Activated B cell treated with CpG ODN at 0.5 μM for 24 hours (primary cell): ENCODE results near the gene TMEFF2. TPM values are rescaled to one million over a fixed set of nuclear protein-coding genes. Genes with fewer than 3 reads are reported as not detected.
"Not testable (repeated sequence)": the region's sequence is repeated elsewhere in the genome, so short reads cannot be mapped to it uniquely, and the experiment has no call there.

ENCODE experiments used
- ATAC-seq: fragments of 200-7000 bp; cut with Tn5 transposase; one replicate; pipeline ENCODE4 v1.10.0; 2021; ENCODE audit warnings: low read depth, mild to moderate bottlenecking, moderate library complexity
- CTCF ChIA-PET: fragments of 350-600 bp; sonication (Branson Sonifier 250); formaldehyde crosslinking; loops from one replicate; lab custom pipeline; 2021; ENCODE audit warnings: antibody characterized with exemption; lab: Charles Lee
- POLR2A ChIA-PET: fragments of 350-600 bp; sonication (Branson Sonifier 250); formaldehyde crosslinking; loops from one replicate; lab custom pipeline; 2021; ENCODE audit warnings: antibody characterized with exemption; lab: Charles Lee
- DNase-seq: peaks from one replicate; pipeline ENCODE4 v3.0.0; 2022
- H3K27ac Mint-ChIP-seq: one replicate; pipeline ENCODE4 v1.8.0; 2020; ENCODE audit warnings: mixed read lengths
- H3K27me3 Mint-ChIP-seq: one replicate; pipeline ENCODE4 v1.8.0; 2021; ENCODE audit warnings: mixed read lengths
- H3K36me3 Mint-ChIP-seq: one replicate; pipeline ENCODE4 v1.8.0; 2021; ENCODE audit warnings: low read depth, mixed read lengths
- H3K4me1 Mint-ChIP-seq: one replicate; pipeline ENCODE4 v1.8.0; 2021; ENCODE audit warnings: mixed read lengths
- H3K4me3 Mint-ChIP-seq: one replicate; pipeline ENCODE4 v1.8.0; 2020; ENCODE audit warnings: mild to moderate bottlenecking, mixed read lengths
- H3K9me3 Mint-ChIP-seq: one replicate; pipeline ENCODE4 v1.8.0; 2020; ENCODE audit warnings: mixed read lengths
- intact Hi-C: fragments of 100-400 bp; cut with micrococcal nuclease; formaldehyde crosslinking; loops from one replicate; pipeline ENCODE4 v1.15.1; 2024
- total RNA-seq: library from RNA; stranded (reverse); gene quantifications from 2 replicates; pipeline ENCODE4 v1.2.3, GENCODE V29; 2022
- TF ChIP-seq, protein P1 (sequence below): fragments of 200-600 bp; IDR thresholded peaks from one replicate; pipeline ENCODE4 v1.8.0; 2022; ENCODE audit warnings: antibody characterized with exemption, mild to moderate bottlenecking

The TMEFF2 gene
- total RNA-seq, 1 donor from 2014 or later = not detected

DNA sequence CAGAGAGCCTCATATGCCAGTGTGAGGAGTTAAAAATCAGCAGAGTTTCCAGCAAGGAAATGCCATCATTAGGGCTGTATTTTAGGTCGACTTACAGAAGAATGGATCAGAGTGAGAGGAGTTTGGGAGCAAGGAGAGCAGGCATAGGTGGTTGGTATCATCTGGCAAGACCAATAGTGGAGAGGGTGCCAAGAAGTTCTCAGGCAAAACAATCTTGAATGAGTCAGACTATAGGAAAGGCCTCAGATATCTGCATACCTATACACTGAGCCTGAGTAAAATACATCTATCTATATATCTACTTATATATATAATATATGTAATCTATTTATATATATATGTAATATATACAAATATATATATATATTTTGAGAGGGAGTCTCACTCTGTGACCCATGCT is 57.3 kb downstream of the TMEFF2 start:
- ChIA-PET POLR2A (no interaction called here), CTCF (no interaction called here)
- H3K27me3 Mint-ChIP-seq = no peaks in the 10 kb centered on the region
- no peaks in the 10 kb centered on the region for H3K36me3 Mint-ChIP-seq
- DNase-seq = no peak
- TF ChIP-seq, protein P1, sequence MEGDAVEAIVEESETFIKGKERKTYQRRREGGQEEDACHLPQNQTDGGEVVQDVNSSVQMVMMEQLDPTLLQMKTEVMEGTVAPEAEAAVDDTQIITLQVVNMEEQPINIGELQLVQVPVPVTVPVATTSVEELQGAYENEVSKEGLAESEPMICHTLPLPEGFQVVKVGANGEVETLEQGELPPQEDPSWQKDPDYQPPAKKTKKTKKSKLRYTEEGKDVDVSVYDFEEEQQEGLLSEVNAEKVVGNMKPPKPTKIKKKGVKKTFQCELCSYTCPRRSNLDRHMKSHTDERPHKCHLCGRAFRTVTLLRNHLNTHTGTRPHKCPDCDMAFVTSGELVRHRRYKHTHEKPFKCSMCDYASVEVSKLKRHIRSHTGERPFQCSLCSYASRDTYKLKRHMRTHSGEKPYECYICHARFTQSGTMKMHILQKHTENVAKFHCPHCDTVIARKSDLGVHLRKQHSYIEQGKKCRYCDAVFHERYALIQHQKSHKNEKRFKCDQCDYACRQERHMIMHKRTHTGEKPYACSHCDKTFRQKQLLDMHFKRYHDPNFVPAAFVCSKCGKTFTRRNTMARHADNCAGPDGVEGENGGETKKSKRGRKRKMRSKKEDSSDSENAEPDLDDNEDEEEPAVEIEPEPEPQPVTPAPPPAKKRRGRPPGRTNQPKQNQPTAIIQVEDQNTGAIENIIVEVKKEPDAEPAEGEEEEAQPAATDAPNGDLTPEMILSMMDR = no peak
- H3K27ac Mint-ChIP-seq = no peak overlapping the region
- H3K4me1 Mint-ChIP-seq = no peaks in the 10 kb centered on the region
- H3K4me3 Mint-ChIP-seq = no peak overlapping the region
- no peak for ATAC-seq
- intact Hi-C loops = no loop called here
- no peaks in the 10 kb centered on the region for H3K9me3 Mint-ChIP-seq

GRCh38 chr2:192132604-192133003 is 62.1 kb downstream of the TMEFF2 start:
- H3K4me1 Mint-ChIP-seq, POLR2A ChIA-PET, intact Hi-C loops, H3K27me3 Mint-ChIP-seq, H3K4me3 Mint-ChIP-seq, H3K9me3 Mint-ChIP-seq, DNase-seq, H3K36me3 Mint-ChIP-seq, ATAC-seq, H3K27ac Mint-ChIP-seq, CTCF ChIA-PET: not testable (repeated sequence)

DNA sequence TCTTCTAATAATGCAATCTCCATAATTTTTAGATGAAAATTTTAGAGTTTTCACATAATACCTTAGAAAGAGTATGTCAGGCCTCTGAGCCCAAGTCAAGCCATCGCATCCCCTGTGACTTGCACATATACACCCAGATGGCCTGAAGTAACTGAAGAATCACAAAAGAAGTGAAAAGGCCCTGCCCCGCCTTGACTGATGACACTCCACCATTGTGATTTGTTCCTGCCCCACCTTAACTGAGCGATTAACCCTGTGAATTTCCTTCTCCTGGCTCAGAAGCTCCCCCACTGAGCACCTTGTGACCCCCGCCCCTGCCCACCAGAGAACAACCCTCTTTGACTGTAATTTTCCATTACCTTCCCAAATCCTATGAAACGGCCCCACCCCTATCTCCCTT is 64.4 kb downstream of the TMEFF2 start:
- intact Hi-C loops, H3K9me3 Mint-ChIP-seq, H3K4me3 Mint-ChIP-seq, H3K27me3 Mint-ChIP-seq, H3K36me3 Mint-ChIP-seq, H3K27ac Mint-ChIP-seq, H3K4me1 Mint-ChIP-seq, DNase-seq, CTCF ChIA-PET, POLR2A ChIA-PET, ATAC-seq: not testable (repeated sequence)

- Mint-ChIP-seq H3K27ac (no peak overlapping the region), H3K4me3 (no peak overlapping the region), H3K9me3 (no peaks in the 10 kb centered on the region), H3K36me3 (no peaks in the 10 kb centered on the region), H3K4me1 (no peaks in the 10 kb centered on the region), H3K27me3 (no peaks in the 10 kb centered on the region)
- DNase-seq = no peak
- no peak for ATAC-seq
- TF ChIP-seq, protein P1 = no peak
- intact Hi-C loops = no loop called here
- POLR2A ChIA-PET = interaction anchor here (0.7 kb wide), 1 partner anchor 34 kb away, joined by 4 read pairs; no protein-coding TSS in a partner anchor
- CTCF ChIA-PET = no interaction called here
Measured at GRCh38 chr2:192128655-192129054, 66.1 kb downstream of the TMEFF2 start.

- Mint-ChIP-seq H3K36me3 (no peaks in the 10 kb centered on the region), H3K4me3 (no peak overlapping the region), H3K27ac (no peak overlapping the region), H3K9me3 (no peaks in the 10 kb centered on the region), H3K27me3 (no peaks in the 10 kb centered on the region), H3K4me1 (no peaks in the 10 kb centered on the region)
- ChIA-PET CTCF (no interaction called here), POLR2A (no interaction called here)
- ATAC-seq = no peak
- TF ChIP-seq, protein P1 = no peak
- intact Hi-C loops = no loop called here
- no peak for DNase-seq
Measured at GRCh38 chr2:192127434-192127833, 67.3 kb downstream of the TMEFF2 start.

DNA sequence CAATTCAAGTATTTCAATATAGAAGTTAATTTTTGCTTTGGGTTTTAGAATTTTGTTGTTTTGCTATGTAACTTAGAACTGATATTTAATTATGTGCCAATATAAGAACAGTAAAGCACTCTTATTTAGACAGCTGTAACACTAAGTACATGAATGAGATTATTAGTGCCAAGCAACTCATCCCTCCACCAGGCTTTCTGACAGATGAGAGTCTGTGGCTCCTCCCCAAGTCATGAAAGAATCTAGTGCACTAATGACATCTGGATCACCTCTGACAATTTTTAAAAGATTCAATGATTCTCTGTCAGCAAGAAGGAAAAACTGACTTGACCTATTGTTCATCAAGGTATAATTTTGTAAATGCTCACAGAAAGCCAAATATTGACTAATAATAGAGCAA is 67.8 kb downstream of the TMEFF2 start:
- TF ChIP-seq, protein P1 = no peak
- H3K27ac Mint-ChIP-seq = no peak overlapping the region
- H3K4me1 Mint-ChIP-seq = no peaks in the 10 kb centered on the region
- ChIA-PET CTCF (no interaction called here), POLR2A (no interaction called here)
- no peaks in the 10 kb centered on the region for H3K9me3 Mint-ChIP-seq
- H3K27me3 Mint-ChIP-seq = no peaks in the 10 kb centered on the region
- intact Hi-C loops = no loop called here
- DNase-seq (no peak), ATAC-seq (no peak)
- no peaks in the 10 kb centered on the region for H3K36me3 Mint-ChIP-seq
- H3K4me3 Mint-ChIP-seq = no peak overlapping the region
